NCI-H345 treated with DMSO at 0.1 percent for 48 hours (cell line): ENCODE data around the gene MFSD1.
A peak's percentile ranks its signal among the peaks of the same experiment; 100 is the strongest.

Experiments used
- DNase-seq: peaks from one replicate; lab custom pipeline; 2025; ENCODE audit not compliant: unreplicated experiment; lab: John Stamatoyannopoulos, UW

The MFSD1 gene, protein sequence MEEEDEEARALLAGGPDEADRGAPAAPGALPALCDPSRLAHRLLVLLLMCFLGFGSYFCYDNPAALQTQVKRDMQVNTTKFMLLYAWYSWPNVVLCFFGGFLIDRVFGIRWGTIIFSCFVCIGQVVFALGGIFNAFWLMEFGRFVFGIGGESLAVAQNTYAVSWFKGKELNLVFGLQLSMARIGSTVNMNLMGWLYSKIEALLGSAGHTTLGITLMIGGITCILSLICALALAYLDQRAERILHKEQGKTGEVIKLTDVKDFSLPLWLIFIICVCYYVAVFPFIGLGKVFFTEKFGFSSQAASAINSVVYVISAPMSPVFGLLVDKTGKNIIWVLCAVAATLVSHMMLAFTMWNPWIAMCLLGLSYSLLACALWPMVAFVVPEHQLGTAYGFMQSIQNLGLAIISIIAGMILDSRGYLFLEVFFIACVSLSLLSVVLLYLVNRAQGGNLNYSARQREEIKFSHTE

DNA sequence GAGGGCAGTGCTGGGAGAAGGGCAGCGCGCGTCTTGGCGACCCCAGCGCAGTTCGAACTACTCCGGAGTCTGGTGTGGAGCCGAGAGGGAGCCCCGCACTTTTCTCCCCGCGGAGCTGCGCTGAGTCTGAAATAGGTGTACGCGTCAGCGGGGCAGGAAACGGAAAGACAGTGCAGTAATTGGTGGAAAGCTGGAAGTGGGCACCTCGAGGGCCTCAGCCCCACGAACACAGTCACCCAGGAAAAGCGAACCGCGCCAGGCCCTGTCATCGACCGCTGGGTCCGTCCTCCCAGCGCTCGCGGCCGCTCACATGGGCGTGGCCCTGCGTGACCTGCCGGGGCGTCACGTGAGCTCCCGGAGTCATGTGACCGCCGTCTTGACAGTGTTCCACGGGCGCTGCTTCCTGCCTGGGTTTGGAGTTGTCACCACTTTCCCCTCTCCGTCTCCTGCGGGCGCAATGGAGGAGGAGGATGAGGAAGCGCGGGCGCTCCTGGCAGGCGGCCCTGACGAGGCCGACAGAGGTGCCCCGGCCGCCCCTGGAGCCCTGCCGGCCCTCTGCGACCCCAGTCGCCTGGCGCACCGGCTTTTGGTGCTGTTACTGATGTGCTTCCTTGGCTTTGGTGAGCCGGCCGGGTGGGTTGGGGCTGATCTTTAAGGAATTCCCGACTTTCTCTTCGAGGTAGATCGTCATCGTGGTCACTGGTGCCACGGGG lies at the start of gene MFSD1:
Gene MFSD1 (plus strand): TSS at position 359 of the 713 bp plus-strand sequence. CDS start 99 bp downstream, at position 458.
- peak; percentile 33 for DNase-seq

DNA sequence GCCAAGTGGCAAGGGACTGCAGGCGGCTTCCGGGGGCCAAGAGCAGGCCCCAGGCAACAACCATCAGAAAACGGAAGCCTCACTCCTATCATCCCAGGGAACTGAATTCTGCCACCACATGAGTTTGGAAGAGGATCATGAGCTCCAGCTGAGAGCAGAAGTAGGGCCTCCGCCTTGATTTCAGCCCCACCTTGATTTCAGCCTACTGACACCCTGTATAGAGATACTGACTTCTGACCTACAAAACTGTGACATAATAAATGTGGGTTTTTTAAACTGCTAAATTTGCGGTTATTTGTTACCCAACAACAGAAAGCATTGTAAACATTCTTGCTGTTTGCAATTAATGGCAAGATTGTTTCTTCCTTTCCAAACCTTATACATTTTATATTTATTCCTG lies 48.0 kb upstream of the MFSD1 start:
- no peak for DNase-seq

DNA sequence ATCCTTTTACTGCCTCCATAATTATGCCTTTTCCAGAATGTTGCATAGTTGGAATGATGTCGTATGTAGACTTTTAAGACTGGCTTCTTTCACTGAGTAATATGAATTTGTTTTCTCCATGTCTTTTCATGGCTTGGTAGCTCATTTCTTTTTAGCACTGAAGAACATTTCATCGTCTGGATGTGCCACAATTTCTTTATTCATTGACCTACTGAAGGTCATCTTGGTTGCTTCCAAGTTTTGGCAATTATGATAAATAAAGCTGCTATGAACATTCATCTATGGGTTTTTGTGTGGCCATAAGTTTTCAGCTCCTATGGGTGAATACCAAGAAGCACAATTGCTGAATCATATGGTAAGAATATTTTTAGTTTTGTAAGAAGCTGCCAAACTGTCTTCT lies 46.4 kb upstream of the MFSD1 start:
- no peak for DNase-seq

DNA sequence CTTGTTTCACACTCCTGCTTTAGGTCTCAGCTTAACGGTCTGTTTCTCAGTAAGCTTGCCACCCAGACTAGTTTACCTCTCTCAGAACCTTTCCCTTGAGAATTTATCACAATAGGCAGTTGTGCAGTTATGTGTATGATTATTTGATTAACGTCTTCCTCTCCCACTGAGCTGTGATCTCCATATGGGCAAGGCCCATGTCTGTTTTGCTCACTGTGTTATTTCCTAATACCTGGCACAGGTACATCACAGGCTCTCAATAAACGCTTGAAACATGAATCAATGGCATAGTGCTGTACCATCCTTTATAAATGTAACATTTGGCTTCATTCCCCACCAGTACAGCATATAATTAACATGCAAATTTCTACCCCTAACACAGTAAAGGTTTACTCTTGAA lies 40.5 kb upstream of the MFSD1 start:
- no peak for DNase-seq

DNA sequence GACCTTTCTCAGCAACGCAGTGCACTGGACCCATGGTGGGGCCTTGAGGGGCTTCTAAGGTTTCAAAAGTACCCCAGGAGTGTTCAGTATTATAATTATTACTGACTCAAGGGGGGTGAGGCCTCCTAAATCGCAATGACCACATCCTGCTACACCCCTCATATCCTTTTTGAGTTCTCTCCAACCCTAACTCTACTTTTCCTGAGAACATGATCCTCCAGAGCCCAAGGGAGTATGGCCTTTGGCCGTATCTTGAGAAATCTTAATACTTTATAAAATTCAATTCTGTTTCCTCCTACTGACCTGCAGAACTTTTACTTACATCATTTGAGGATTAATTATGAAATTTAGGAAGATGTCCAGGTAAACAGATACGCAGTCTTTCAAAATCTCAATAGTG lies 39.2 kb upstream of the MFSD1 start:
- no peak for DNase-seq

DNA sequence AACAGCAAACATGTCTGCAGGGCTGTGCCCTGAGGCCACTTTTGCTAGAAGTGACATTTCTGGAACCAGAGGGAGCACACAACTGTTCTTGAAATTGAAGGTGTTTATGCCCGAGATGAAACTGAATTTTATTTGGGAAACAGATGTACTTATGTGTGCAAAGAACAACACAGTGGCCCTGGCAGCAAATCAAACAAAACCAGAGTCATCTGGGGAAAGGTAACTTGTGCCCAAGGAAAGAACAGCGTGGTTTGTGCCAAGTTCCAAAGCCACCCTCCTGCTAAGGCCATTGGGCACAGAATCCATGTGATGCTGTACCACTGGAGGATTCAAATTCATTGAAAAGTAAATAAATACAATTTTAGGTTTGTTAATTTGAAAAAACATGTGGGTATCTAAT lies 38.4 kb upstream of the MFSD1 start:
- DNase-seq: no peak

DNA sequence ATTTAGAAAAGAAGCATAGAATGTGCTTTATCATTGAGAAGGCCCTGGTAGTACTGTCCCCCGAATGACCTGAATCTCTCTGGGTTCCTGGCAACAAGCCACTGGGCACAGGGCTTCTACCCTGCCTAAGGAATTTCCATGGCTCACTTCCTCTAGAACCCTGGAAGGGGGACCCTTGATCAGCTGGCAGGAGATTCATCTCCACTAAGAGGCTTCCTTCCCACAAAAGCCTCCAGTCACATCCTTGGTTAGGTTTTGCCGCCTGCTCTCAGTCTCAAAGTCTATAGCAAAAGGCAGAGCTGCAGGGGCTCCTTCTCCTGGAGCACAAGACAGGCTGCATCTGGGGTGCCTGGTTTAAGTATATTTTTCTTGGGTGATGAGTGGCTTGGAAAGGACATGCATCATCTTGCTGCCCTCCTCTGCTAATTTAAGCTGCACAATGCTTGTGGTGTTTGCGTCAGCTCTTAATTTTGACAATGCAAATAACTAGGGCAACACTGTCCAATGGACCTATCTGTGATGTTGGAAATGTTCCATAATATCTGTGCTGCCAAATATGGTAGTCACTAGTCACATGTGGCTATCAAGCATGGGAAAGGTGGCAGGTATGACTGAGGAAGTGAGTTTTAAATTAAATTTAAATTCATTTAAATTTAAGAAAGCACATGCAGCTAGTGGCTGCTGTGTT lies 36.2 kb upstream of the MFSD1 start:
- DNase-seq: no peak

DNA sequence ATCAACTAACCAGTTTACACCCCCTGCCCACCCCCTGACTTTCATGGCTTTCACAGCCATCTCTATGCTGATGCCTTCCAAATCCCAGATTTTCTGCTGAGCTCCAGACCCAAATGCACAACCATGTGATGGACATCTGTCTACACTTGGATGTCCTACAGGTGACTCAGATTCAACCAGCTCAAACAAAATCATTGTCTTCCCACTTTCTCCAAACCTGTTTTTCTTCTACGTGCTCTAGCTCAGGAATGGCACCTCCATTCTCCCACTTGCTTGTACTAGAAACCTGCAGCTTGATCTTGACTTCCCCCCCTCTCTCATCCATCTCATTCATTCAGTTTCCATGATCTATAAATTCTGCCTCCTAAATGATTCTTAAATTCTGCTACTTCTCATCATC lies 35.5 kb upstream of the MFSD1 start:
- no peak for DNase-seq

DNA sequence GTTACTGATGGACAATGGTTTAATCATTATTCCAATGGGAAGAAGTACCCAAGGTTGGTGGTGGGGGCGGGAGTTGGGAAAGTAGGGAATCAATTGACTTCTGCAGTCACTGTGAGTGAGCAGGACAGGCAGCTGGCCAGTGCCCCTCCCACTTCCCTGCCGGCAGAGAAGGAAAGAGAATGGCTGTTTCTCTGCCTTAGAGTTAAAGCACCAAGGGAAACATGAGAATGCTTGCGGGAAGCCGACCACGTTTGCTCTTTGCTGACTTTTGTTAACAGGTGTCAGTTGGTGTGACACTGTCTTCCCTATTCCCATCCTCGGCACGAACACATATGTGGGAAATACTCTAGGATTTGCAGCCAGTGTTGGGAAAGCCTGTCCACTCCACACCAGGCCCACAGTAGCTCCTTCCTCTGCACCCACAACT lies 33.5 kb upstream of the MFSD1 start:
- DNase-seq: no peak

DNA sequence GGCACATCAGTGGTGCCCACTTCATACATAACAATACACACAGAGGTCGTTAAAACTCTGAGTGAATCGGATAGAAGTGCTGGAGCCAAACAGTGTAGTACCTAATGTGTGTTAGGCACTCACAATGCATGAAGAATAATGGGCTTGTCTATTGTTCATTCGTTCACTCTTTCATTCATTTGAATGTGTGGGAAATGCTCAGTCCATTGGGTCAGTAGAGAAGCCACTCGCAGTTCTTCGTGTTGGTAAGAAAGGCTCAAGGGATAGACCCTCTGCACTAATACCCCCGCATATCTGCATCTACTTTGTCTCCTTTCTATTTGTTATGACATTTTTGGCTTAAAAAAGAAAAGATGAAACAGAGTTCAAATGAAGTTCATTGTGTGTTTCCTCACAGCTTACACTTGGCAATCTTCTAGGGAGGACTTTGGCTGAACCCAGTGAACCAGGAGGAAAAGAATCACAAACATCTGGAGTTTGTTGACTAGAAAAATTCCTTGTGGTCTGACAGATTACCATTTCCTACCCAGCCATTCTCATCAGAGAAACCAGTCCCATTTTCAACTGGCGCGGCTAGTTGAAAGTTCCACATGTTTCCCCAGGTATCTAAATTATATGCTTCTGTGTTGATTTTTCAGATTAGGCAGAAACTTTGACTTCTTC lies 32.8 kb upstream of the MFSD1 start:
- no peak for DNase-seq

DNA sequence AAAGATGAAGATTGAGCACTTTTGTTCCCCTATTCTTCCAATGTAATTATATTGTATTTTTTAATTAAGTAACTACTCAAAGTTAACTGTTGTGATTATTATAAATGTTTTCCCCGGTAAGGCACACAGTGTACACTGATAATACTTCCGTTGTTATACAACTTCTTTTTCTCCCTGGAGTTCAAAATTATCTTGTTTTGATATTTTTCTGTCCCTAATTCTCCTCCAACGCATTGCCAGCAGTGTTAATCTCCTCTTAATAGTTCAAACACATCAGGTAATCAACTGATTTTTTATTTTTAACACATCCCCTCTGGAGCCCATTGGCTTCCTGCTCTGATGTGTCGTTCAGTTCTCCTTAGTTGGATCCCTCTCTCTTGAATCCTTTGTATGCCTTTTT lies 32.3 kb upstream of the MFSD1 start:
- DNase-seq: no peak

DNA sequence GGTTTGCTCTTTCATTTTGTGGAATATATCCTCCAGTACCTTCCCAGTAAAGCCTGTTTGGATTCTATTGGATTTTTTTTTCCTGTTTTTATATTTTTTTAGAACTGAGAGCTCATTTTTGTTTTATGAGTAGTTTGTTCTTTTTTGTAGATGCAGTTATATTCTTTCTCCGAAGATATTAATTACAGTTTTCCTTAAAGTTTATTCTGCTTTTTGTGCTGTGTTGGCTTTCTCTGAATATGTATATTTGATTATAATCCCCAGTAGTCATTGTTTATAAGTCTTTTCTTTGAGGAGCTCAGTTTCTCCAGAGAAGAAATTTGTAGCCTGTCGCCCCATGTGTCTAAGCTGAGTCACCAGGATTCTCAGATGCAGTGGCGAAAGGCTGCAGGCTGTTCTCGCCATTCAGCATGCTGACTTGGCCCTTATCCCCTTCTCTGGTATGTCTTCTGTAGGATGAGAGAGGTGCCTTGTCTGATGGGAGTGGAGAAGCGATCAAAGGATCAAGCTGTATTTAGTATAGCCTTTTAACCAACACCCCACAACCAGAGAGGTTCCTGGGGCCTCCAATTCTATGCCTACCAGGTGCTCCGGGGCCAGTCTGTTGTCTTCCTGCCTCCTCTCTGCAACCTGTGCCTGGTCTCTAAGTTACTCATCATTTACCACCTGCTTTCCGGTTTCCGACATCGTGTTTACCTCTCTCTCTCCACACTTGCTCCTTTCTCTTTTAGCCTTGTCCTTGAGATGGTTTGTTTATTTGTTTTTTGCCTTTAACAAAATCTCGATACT lies 31.7 kb upstream of the MFSD1 start:
- no peak for DNase-seq

DNA sequence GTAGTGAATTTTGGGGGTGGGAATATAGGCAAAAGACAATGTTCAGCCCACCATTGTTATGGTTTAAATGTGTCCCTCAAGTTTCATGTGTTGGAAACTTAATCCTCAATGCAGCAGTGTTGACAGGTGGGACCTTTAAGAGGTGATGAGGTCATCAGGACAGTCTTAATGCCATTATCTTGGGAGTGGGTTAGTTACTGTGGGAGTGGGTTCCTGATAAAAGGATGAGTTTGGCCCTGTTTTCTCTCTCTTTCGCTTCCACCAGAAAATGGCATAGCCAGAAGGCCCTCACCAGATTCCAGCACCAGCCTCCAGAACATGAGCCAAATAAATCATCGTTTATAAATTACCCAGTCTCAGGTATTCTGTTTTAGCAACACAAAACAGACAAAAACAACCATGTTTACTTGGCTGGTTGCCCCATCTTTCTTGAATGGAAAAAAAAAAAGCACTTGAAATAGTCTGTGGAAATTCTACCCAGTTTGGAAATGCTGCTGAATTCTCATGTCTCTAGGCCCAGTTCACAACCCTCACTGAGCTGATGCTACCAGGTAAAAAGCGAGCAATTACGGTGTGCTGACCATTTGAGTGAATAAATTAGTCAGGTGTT lies 31.0 kb upstream of the MFSD1 start:
- no peak for DNase-seq

DNA sequence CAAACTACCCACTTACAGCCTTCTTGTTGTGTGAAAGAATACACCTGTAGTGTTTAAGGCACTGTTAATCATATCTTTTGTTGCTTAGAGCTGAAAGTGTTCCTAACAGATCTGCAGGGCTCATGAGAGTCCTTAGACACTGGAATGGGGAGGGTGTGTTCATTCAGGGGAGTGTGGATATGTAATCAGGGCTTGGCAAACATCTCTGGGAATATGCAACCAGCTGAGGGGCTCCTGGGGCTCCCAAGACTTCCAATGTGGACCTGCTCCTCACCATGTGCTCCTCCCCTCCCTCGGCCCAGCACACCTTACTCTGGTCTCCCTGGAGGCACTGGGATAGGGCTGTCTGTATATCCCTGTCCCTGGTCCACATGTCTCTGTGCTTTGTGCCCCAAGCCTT lies 30.3 kb upstream of the MFSD1 start:
- no peak for DNase-seq

DNA sequence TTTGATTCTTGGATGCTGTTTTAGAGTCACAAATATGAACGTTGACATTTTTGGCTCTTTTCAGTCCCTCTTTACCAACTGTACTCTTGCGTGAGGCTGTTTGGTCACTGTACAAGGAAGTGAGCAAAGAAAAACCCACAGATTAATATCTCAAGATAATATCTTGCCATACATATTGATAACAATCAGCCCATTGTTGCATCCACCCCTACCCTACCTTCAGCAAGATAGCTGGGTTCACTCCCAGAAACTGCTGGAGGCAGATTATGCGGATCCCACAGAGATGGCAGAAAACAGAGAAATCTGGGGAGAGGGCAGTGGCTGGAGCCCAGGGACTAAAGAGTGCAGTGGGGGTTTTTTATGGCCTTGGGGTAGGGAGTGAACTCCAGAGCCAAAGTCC lies 29.9 kb upstream of the MFSD1 start:
- no peak for DNase-seq

DNA sequence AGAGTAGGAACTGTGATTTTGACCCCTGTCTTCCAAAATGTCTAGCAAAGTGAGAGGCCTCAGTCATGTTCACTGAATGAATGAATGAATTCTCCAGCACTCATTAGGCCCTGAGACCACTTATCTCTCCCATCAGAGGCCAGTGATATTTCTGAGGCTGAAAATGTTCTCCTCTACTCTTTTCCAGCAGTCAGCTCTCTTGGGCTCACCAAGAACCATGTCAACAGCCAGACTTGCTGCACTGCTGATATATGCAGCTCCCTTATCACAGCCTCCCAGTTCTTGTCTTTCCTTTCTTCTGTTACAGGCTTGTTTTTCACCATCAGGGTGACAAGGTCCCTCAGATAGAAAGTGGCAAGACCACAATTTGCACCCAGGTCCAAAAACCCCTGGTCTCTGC lies 28.7 kb upstream of the MFSD1 start:
- DNase-seq: no peak

DNA sequence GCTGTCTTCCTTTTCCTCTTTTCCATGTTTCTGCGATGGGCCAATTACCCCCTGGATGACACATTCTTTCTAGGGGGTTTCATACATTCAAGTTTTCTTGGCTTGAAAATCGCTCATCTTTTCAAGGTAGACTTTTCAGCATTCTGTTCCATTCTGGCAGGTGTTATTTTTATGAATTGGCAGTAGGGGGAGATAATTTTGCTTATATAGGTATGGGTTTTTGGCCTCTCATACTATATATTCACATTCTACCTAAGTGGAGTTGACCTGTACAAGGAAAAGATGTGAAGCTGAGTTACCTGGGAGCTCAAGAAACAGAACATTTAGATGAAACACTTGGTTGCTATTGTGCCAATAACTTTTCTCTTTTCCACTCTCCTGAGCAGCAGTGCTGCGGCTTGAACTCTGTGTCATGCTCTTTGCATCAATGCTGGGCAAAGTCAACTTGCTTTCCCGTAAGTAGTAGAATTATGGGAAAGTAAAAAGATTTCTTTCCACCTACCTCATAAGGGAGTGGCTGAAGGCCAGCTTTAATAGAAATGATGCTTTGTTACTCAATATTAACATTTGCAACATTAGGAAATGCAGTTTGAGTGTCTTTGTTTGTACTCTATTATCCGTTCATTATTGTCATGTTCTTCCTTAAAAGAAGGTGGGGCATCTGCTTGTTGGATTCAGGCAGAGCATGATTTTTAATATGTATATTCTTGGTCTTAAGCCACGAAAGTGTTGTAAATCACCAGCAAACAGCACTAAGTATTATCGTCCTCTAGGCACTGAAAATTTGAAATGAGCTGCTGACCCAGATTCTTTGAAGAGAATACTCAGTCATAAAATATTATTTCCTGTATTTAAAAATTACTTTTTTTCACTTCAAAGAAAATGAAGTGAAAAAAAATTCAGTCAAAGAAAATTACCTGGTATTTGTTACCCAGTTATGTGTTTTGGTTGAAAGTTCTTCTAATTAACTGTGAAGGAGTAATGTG lies 27.7 kb upstream of the MFSD1 start:
- no peak for DNase-seq

DNA sequence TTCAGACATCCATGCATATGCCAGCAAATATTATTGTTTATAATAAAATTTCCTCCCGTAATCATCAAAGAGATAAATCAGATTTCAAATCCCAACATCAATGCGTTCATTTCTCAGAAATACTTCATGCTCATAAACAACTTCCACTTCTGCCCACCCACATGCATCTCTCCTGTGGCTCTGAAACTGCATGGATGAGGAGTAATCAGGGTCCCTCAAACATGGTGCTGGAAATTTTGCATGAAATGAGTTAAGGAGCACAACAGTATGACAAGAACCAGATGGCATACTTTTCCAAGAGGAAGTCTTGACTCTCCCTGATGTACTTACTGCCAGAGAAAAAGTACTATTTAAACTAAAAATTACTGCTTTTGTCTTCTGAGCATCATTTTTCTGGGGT lies 26.9 kb upstream of the MFSD1 start:
- DNase-seq: no peak
